BLaER1 treated with 17β-estradiol and CSF1 and Interleukin-3, amounts not matched to agents 10 nM and 100 nM (cell line): Measurements from ENCODE around the gene TBL1X.
A peak's percentile ranks its signal among the peaks of the same experiment; 100 is the strongest.

Experiments
- H3K27ac ChIP-seq, 11 experiments: shearing (Covaris generic); formaldehyde crosslinking; 2 replicates each; pipeline ENCODE4 v1.8.1; 2022
- H3K27me3 ChIP-seq, 11 experiments: shearing (Covaris generic); formaldehyde crosslinking; 2 replicates each; pipeline ENCODE4 v1.8.1; 2022
- H3K36me3 ChIP-seq, 11 experiments: shearing (Covaris generic); formaldehyde crosslinking; 2 replicates each; pipeline ENCODE4 v1.8.1; 2022
- H3K4me1 ChIP-seq, 10 experiments: shearing (Covaris generic); formaldehyde crosslinking; 2 replicates each; pipeline ENCODE4 v1.8.1; 2022
- H3K4me2 ChIP-seq, 11 experiments: shearing (Covaris generic); formaldehyde crosslinking; 2 replicates each; pipeline ENCODE4 v1.8.1; 2022
- H3K4me3 ChIP-seq, 10 experiments: shearing (Covaris generic); formaldehyde crosslinking; 2 replicates each; pipeline ENCODE4 v1.8.1; 2022
- H3K9ac ChIP-seq, 11 experiments: shearing (Covaris generic); formaldehyde crosslinking; 2 replicates each; pipeline ENCODE4 v1.8.1; 2022
- H3K9me3 ChIP-seq, 11 experiments: shearing (Covaris generic); formaldehyde crosslinking; replicated peaks in 1 of 11; 2 replicates each; pipeline ENCODE4 v1.8.1; 2022
- H4K20me1 ChIP-seq, 11 experiments: shearing (Covaris generic); formaldehyde crosslinking; 2 replicates each; pipeline ENCODE4 v1.8.1; 2022
- Cebpa-rat ChIP-seq, 11 experiments: shearing (Covaris generic); IDR thresholded peaks; 2 replicates each; pipeline ENCODE4 v1.8.1; 2022

Gene TBL1X

GRCh38 chrX:9464435-9465371 lies at the start of gene TBL1X:
TBL1X (plus strand) TSS chrX:9465058; CDS start chrX:9653587, 188,529 bp downstream.
- Histone ChIP-seq H3K4me2 (peak within 1 kb of the TSS; percentile 62 to 83 (median 76)), H3K4me3 (peak within 1 kb of the TSS; percentile 68 to 87 (median 82)), H3K27me3 (no peaks in the 10 kb centered on the region), H3K9ac (peak within 1 kb of the TSS; percentile 89 to 98 (median 94)), H3K27ac (peak within 1 kb of the TSS; percentile 81 to 97 (median 95)), H3K9me3 (peaks cover 0 to 19% (median 13%) of the 10 kb centered on the region in 11 experiments; a peak in 15 of 22 replicates), H3K4me1 (peaks cover 37 to 52% (median 43%) of the 10 kb centered on the region in 10 experiments), H4K20me1 (peaks cover 25 to 37% (median 35%) of the 10 kb centered on the region in 11 experiments; a peak in 20 of 22 replicates), H3K36me3 (peaks cover 0 to 25% (median 13%) of the 10 kb centered on the region in 11 experiments; a peak in 13 of 22 replicates)
- no peak for TF ChIP-seq Cebpa-rat (IDR thresholded peaks at IDR 0.05)

- Histone ChIP-seq H3K36me3 (no peaks in the 10 kb centered on the region), H3K4me3 (no peak overlapping the region), H3K27ac (no peak overlapping the region), H4K20me1 (no peaks in the 10 kb centered on the region), H3K4me2 (no peak overlapping the region), H3K9ac (no peak overlapping the region), H3K27me3 (no peaks in the 10 kb centered on the region), H3K4me1 (peaks cover 0 to 5% (median 0%) of the 10 kb centered on the region in 10 experiments; a peak in 2 of 20 replicates), H3K9me3 (peaks cover 11 to 35% (median 22%) of the 10 kb centered on the region in 11 experiments)
- no peak for TF ChIP-seq Cebpa-rat (IDR thresholded peaks at IDR 0.05)
These were observed 48.1 kb upstream of the TBL1X start for GRCh38 chrX:9416562-9417348.

- no peak overlapping the region for H3K9ac ChIP-seq
- H3K4me1 ChIP-seq, result peaks cover 0 to 5% (median 0%) of the 10 kb centered on the region in 10 experiments; a peak in 2 of 20 replicates
- no peaks in the 10 kb centered on the region for H3K27me3 ChIP-seq
- no peaks in the 10 kb centered on the region for H4K20me1 ChIP-seq
- no peaks in the 10 kb centered on the region for H3K36me3 ChIP-seq
- peaks cover 4 to 24% (median 14%) of the 10 kb centered on the region in 11 experiments; a peak in 21 of 22 replicates for H3K9me3 ChIP-seq
- H3K4me2 ChIP-seq, result no peak overlapping the region
- H3K27ac ChIP-seq, result no peak overlapping the region
- no peak for TF ChIP-seq Cebpa-rat (IDR thresholded peaks at IDR 0.05)
- no peak overlapping the region for H3K4me3 ChIP-seq
These were observed 46.6 kb upstream of the TBL1X start for GRCh38 chrX:9418262-9418661.

- no peak for TF ChIP-seq Cebpa-rat (IDR thresholded peaks at IDR 0.05)
- H3K27ac ChIP-seq, result no peak overlapping the region
- H3K4me1 ChIP-seq, result no peaks in the 10 kb centered on the region
- H3K4me3 ChIP-seq, result no peak overlapping the region
- no peaks in the 10 kb centered on the region for H4K20me1 ChIP-seq
- no peaks in the 10 kb centered on the region for H3K36me3 ChIP-seq
- H3K4me2 ChIP-seq, result 0 out of 22 replicates have a peak overlapping the region, but pooled peaks of 1 of the 11 experiments have one; percentile 13
- H3K27me3 ChIP-seq, result no peaks in the 10 kb centered on the region
- peaks cover 12 to 22% (median 20%) of the 10 kb centered on the region in 11 experiments for H3K9me3 ChIP-seq
- H3K9ac ChIP-seq, result no peak overlapping the region
These were observed 44.3 kb upstream of the TBL1X start for GRCh38 chrX:9420275-9421265.

- Histone ChIP-seq H3K9me3 (peaks cover 12 to 24% (median 21%) of the 10 kb centered on the region in 11 experiments), H3K4me2 (no peak overlapping the region), H3K9ac (no peak overlapping the region), H3K4me3 (no peak overlapping the region), H3K36me3 (no peaks in the 10 kb centered on the region), H3K4me1 (peaks cover 0 to 13% (median 8%) of the 10 kb centered on the region in 10 experiments; a peak in 8 of 20 replicates), H3K27me3 (no peaks in the 10 kb centered on the region), H4K20me1 (no peaks in the 10 kb centered on the region), H3K27ac (no peak overlapping the region)
- no peak for TF ChIP-seq Cebpa-rat (IDR thresholded peaks at IDR 0.05)
These were observed 35.1 kb upstream of the TBL1X start for GRCh38 chrX:9429767-9430166.

GRCh38 chrX:9430346-9430921 lies 34.4 kb upstream of the TBL1X start:
- no peak overlapping the region for H3K27ac ChIP-seq
- no peaks in the 10 kb centered on the region for H3K36me3 ChIP-seq
- H3K9me3 ChIP-seq, result peaks cover 6 to 17% (median 15%) of the 10 kb centered on the region in 11 experiments; a peak in 20 of 22 replicates
- no peak overlapping the region for H3K9ac ChIP-seq
- H4K20me1 ChIP-seq, result no peaks in the 10 kb centered on the region
- no peak for TF ChIP-seq Cebpa-rat (IDR thresholded peaks at IDR 0.05)
- H3K4me3 ChIP-seq, result no peak overlapping the region
- no peaks in the 10 kb centered on the region for H3K27me3 ChIP-seq
- H3K4me1 ChIP-seq, result peaks cover 0 to 13% (median 8%) of the 10 kb centered on the region in 10 experiments; a peak in 8 of 20 replicates
- no peak overlapping the region for H3K4me2 ChIP-seq

- no peak for TF ChIP-seq Cebpa-rat (IDR thresholded peaks at IDR 0.05)
- H3K27me3 ChIP-seq, result no peaks in the 10 kb centered on the region
These were observed 33.6 kb upstream of the TBL1X start for GRCh38 chrX:9431281-9431680.

More at GRCh38 chrX:9431281-9431680, 33.6 kb upstream of the TBL1X start:
- peaks cover 0 to 13% (median 8%) of the 10 kb centered on the region in 10 experiments; a peak in 8 of 20 replicates for H3K4me1 ChIP-seq
- H3K4me2 ChIP-seq, result no peak overlapping the region
- peaks cover 0 to 11% (median 6%) of the 10 kb centered on the region in 11 experiments; a peak in 12 of 22 replicates for H3K9me3 ChIP-seq
- H4K20me1 ChIP-seq, result no peaks in the 10 kb centered on the region
- no peaks in the 10 kb centered on the region for H3K36me3 ChIP-seq
- H3K9ac ChIP-seq, result no peak overlapping the region
- no peak overlapping the region for H3K27ac ChIP-seq
- no peak overlapping the region for H3K4me3 ChIP-seq
